HepG2 (cell line): ENCODE measurements around the gene DZIP1L. TPM values are rescaled to one million over a fixed set of nuclear protein-coding genes. Genes with fewer than 3 reads are reported as not detected.

ENCODE experiments used
- ATF7-NPFF ChIP-seq: sonication (generic); formaldehyde crosslinking; IDR thresholded peaks from 2 replicates; pipeline ENCODE4 v1.8.1; 2023; ENCODE audit warnings: mild to moderate bottlenecking, low read depth, missing genetic modification reagents, moderate library complexity
- BORCS8-MEF2B ChIP-seq: sonication (generic); formaldehyde crosslinking; IDR thresholded peaks from 2 replicates; pipeline ENCODE4 v1.8.0; 2022; ENCODE audit warnings: mild to moderate bottlenecking, missing genetic modification reagents
- GABPB1 ChIP-seq: IDR thresholded peaks from 2 replicates; pipeline ENCODE4 v1.6.1; 2016; ENCODE audit warnings: mild to moderate bottlenecking, missing genetic modification reagents, moderate library complexity, missing compliant biosample characterization
- HDAC2 ChIP-seq: sonication (generic); formaldehyde crosslinking; IDR thresholded peaks from 2 replicates; pipeline ENCODE4 v1.4.0; 2020; ENCODE audit warnings: missing genetic modification reagents
- HINFP ChIP-seq: sonication (generic); formaldehyde crosslinking; IDR thresholded peaks from 2 replicates; pipeline ENCODE4 v1.4.0; 2020; ENCODE audit warnings: low read depth, mild to moderate bottlenecking, missing genetic modification reagents
- HOXA3 ChIP-seq: sonication (generic); formaldehyde crosslinking; IDR thresholded peaks from 2 replicates; pipeline ENCODE4 v1.5.0; 2020; ENCODE audit warnings: missing genetic modification reagents
- MTERF4 ChIP-seq: sonication (generic); formaldehyde crosslinking; IDR thresholded peaks from 2 replicates; pipeline ENCODE4 v1.8.0; 2023; ENCODE audit warnings: mild to moderate bottlenecking, missing genetic modification reagents
- NFKB2 ChIP-seq: sonication (generic); formaldehyde crosslinking; IDR thresholded peaks from 2 replicates; pipeline ENCODE4 v1.4.0; 2020; ENCODE audit warnings: missing genetic modification reagents, borderline replicate concordance
- NFYB ChIP-seq: sonication (generic); formaldehyde crosslinking; IDR thresholded peaks from 2 replicates; pipeline ENCODE4 v1.4.0; 2020; ENCODE audit warnings: missing genetic modification reagents
- SAP130 ChIP-seq: IDR thresholded peaks from 2 replicates; pipeline ENCODE4 v1.6.1; 2016; ENCODE audit warnings: low read depth
- ZBTB2 ChIP-seq: sonication (generic); formaldehyde crosslinking; IDR thresholded peaks from 2 replicates; pipeline ENCODE4 v1.8.0; 2022; ENCODE audit warnings: low read depth, missing genetic modification reagents
- ZFP90 ChIP-seq: sonication (generic); formaldehyde crosslinking; IDR thresholded peaks from 2 replicates; pipeline ENCODE4 v1.8.0; 2022; ENCODE audit warnings: missing genetic modification reagents, mild to moderate bottlenecking, inconsistent platforms, borderline replicate concordance
- ZFX ChIP-seq: sonication (generic); formaldehyde crosslinking; IDR thresholded peaks from 2 replicates; pipeline ENCODE4 v1.4.0; 2020; ENCODE audit warnings: mild to moderate bottlenecking, low read depth, missing genetic modification reagents, moderate library complexity
- ZNF251 ChIP-seq: sonication (generic); formaldehyde crosslinking; IDR thresholded peaks from 2 replicates; pipeline ENCODE4 v1.9.0; 2021; ENCODE audit warnings: mild to moderate bottlenecking, missing genetic modification reagents
- ZNF552 ChIP-seq: sonication (generic); formaldehyde crosslinking; IDR thresholded peaks from 2 replicates; pipeline ENCODE4 v1.9.0; 2022; ENCODE audit warnings: missing genetic modification reagents, mild to moderate bottlenecking, borderline replicate concordance
- ZNF574 ChIP-seq: sonication (generic); formaldehyde crosslinking; IDR thresholded peaks from 2 replicates; pipeline ENCODE4 v1.4.0; 2020; ENCODE audit warnings: missing genetic modification reagents
- ZNF704 ChIP-seq: sonication (generic); formaldehyde crosslinking; IDR thresholded peaks from 2 replicates; pipeline ENCODE4 v1.8.1; 2023; ENCODE audit warnings: mild to moderate bottlenecking, inconsistent platforms, moderate library complexity, missing genetic modification reagents, borderline replicate concordance
- ZNF816 ChIP-seq: sonication (generic); formaldehyde crosslinking; IDR thresholded peaks from 2 replicates; pipeline ENCODE4 v1.8.0; 2022; ENCODE audit warnings: missing genetic modification reagents, mild to moderate bottlenecking, borderline replicate concordance
- ZNF883 ChIP-seq: sonication (generic); formaldehyde crosslinking; IDR thresholded peaks from 2 replicates; pipeline ENCODE4 v1.5.1; 2020; ENCODE audit warnings: mild to moderate bottlenecking, missing genetic modification reagents; ENCODE audit errors: not compliant biosample characterization
- polyA plus RNA-seq, 8 experiments: library from polyadenylated mRNA; depleted of rRNA in 3 of 8; stranded (reverse) in 7 of 8; unstranded in 1 of 8; fragments of >200 nt; fragmentation: Illumina TruSeq in 4 of 8; extraction: Trizol in 4 of 8; gene quantifications; 2 replicates each; pipeline versions ENCODE4 v1.2.1 to v1.2.3, GENCODE V29; 2011 to 2016; ENCODE audit warnings: low read depth in 4 of 8, missing spikeins in 1 of 8, mixed read lengths in 1 of 8; ENCODE audit not compliant: insufficient read depth in 1 of 8
- total RNA-seq, 5 experiments: library from RNA; depleted of rRNA; stranded (reverse); fragments of >200 nt; fragmentation: Illumina TruSeq; extraction: Trizol; gene quantifications; 2 replicates each; pipeline ENCODE4 v1.2.3, GENCODE V29; 2016; ENCODE audit warnings: low read depth in 1 of 5

Gene DZIP1L
- total and polyA plus RNA-seq, 2 of the 13 experiments (the other 11 are each of a cell fraction or from before 2014, with no cell fraction given), result 0.90 to 1.2 TPM

GRCh38 chr3:138114988-138115971 lies at the start of gene DZIP1L (continued):
- peak; percentile 90 for TF ChIP-seq ZNF574 (CRISPR knock-in tag)
- 0 out of 2 replicates have a peak, but pooled peaks have one; percentile 19 for TF ChIP-seq ZNF552 (CRISPR knock-in tag)
- TF ChIP-seq ZNF251 (CRISPR knock-in tag), result no peak
- TF ChIP-seq GABPB1 (CRISPR knock-in tag), result 0 out of 2 replicates have a peak, but pooled peaks have one; percentile 43
- TF ChIP-seq HDAC2, result no peak
- TF ChIP-seq NFYB, result no peak
- no peak; the same call in 1 of the 2 replicates for TF ChIP-seq HINFP (CRISPR knock-in tag)
- TF ChIP-seq NFKB2 (CRISPR knock-in tag), result peak; percentile 49; the same call in 1 of the 2 replicates
- TF ChIP-seq ZFX (CRISPR knock-in tag), result peak; percentile 74
- TF ChIP-seq MTERF4, result 0 out of 2 replicates have a peak, but pooled peaks have one; percentile 17
- TF ChIP-seq ATF7-NPFF (CRISPR knock-in tag), result peak; percentile 50; the same call in 1 of the 2 replicates
- peak; percentile 37; the same call in 1 of the 2 replicates for TF ChIP-seq HOXA3 (CRISPR knock-in tag)
- peak; percentile 28; the same call in 1 of the 2 replicates for TF ChIP-seq SAP130 (CRISPR knock-in tag)
- peak; percentile 42 for TF ChIP-seq ZNF883 (CRISPR knock-in tag)
- peak; percentile 17; the same call in 1 of the 2 replicates for TF ChIP-seq ZBTB2 (CRISPR knock-in tag)
- TF ChIP-seq ZFP90, result peak; percentile 74; the same call in 1 of the 2 replicates
- no peak for TF ChIP-seq BORCS8-MEF2B (CRISPR knock-in tag)
- no peak for TF ChIP-seq ZNF816 (CRISPR knock-in tag)
- TF ChIP-seq ZNF704 (CRISPR knock-in tag), result peak; percentile 71; the same call in 1 of the 2 replicates
